OCI-LY1 (cell line): Measurements from ENCODE around the gene KRTAP10-8.

Source experiments
- H2AFZ ChIP-seq: fragments of 200-600 bp; sonication (generic), shearing (Covaris generic); 2 replicates; pipeline ENCODE4 v1.6.0; 2014; ENCODE audit warnings: antibody characterized with exemption, mild to moderate bottlenecking, low read length
- H3F3A ChIP-seq: fragments of 200-600 bp; sonication (generic), shearing (Covaris generic); 2 replicates; pipeline ENCODE4 v1.6.0; 2014; ENCODE audit warnings: mild to moderate bottlenecking, antibody characterized with exemption, low read length, moderate library complexity; ENCODE audit not compliant: insufficient read depth
- H3K27ac ChIP-seq: fragments of 200-600 bp; sonication (generic); 2 replicates; pipeline ENCODE4 v1.5.1; 2014; ENCODE audit warnings: low read length, mixed run types, mild to moderate bottlenecking, low read depth; ENCODE audit not compliant: poor library complexity, severe bottlenecking
- H3K27me3 ChIP-seq: fragments of 200-600 bp; sonication (generic); 2 replicates; pipeline ENCODE4 v1.6.0; 2014; ENCODE audit warnings: antibody characterized with exemption, mild to moderate bottlenecking, low read length, moderate library complexity; ENCODE audit not compliant: insufficient read depth
- H3K36me3 ChIP-seq: fragments of 200-600 bp; sonication (generic); 2 replicates; pipeline ENCODE4 v1.6.1; 2014; ENCODE audit warnings: mild to moderate bottlenecking, antibody characterized with exemption, low read length, moderate library complexity, mixed read lengths; ENCODE audit not compliant: insufficient read depth
- H3K4me1 ChIP-seq: fragments of 200-600 bp; sonication (generic); 2 replicates; pipeline ENCODE4 v1.5.1; 2014; ENCODE audit warnings: mild to moderate bottlenecking, low read length, moderate library complexity; ENCODE audit not compliant: insufficient read depth, severe bottlenecking
- H3K4me2 ChIP-seq: fragments of 200-600 bp; sonication (generic), shearing (Covaris generic); 2 replicates; pipeline ENCODE4 v1.6.1; 2014; ENCODE audit warnings: low read length
- H3K4me3 ChIP-seq: fragments of 200-600 bp; sonication (generic); 2 replicates; pipeline ENCODE4 v1.5.1; 2014; ENCODE audit warnings: low read length, low read depth, mild to moderate bottlenecking, mixed read lengths; ENCODE audit not compliant: poor library complexity, severe bottlenecking
- H3K79me2 ChIP-seq: fragments of 200-600 bp; shearing (Covaris generic); 2 replicates; pipeline ENCODE4 v1.6.1; 2016; ENCODE audit warnings: mixed run types, low read length, mixed read lengths; ENCODE audit not compliant: insufficient read depth
- H3K9ac ChIP-seq: fragments of 200-600 bp; sonication (generic), shearing (Covaris generic); 2 replicates; pipeline ENCODE4 v1.6.1; 2014; ENCODE audit warnings: mild to moderate bottlenecking, low read length, mixed read lengths
- H3K9me2 ChIP-seq: fragments of 200-600 bp; sonication (generic), shearing (Covaris generic); 2 replicates; pipeline ENCODE4 v1.6.1; 2014; ENCODE audit warnings: low read depth, mild to moderate bottlenecking, low read length, mixed read lengths
- H3K9me3 ChIP-seq: fragments of 200-600 bp; shearing (Covaris generic); 2 replicates; pipeline ENCODE4 v1.6.1; 2014; ENCODE audit warnings: low read length, mixed read lengths
- H4K20me1 ChIP-seq: fragments of 200-600 bp; sonication (generic), shearing (Covaris generic); 2 replicates; pipeline ENCODE4 v1.6.0; 2016; ENCODE audit warnings: mild to moderate bottlenecking, low read length; ENCODE audit not compliant: insufficient read depth
- EZH2 ChIP-seq: fragments of 200-600 bp; sonication (generic), shearing (Covaris generic); IDR thresholded peaks from 2 replicates; pipeline ENCODE4 v1.8.0; 2017; ENCODE audit warnings: borderline replicate concordance, mixed run types, mild to moderate bottlenecking, antibody characterized with exemption, low read length, moderate library complexity, mixed read lengths
- TF ChIP-seq, protein P1 (sequence below): fragments of 200-600 bp; sonication (generic), shearing (Covaris generic); IDR thresholded peaks from 2 replicates; pipeline ENCODE4 v1.5.1; 2017; ENCODE audit warnings: mild to moderate bottlenecking, antibody characterized with exemption, low read length, moderate library complexity, mixed read lengths

The KRTAP10-8 gene

DNA sequence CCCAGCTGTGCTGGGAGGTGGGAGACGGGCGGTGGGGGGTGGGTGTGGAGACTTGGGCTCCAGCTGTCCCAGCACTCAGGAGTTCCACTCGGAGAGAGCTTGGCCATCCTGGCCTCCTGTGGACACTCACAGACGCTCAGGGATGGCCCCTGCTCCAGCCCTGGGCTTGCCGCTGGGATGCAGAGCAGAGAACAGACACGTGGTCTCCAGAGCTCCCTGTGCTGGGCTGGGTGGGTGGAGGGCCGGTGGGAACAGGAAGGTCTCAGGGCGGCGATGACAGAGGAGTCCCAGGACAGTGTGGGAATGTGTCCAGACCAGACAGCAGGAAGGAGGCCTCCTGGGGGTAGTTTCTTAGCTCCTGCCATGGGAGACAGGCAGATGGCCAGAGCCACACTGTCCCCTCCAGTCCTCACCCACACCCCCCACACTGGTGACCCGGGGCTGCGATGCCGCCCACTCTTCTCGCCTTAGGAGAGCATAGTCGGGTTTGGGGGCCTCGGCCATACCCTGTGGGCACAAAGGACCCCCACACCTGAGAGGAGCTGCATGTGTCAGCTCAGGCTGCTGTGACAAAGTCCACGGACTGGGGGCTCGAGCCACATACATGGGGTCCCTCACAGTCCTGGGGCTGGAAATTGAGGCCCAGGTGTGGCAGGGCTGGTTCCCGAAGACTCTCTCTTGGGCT, 17.0 kb downstream of the KRTAP10-8 start:
- TF ChIP-seq, protein P1, sequence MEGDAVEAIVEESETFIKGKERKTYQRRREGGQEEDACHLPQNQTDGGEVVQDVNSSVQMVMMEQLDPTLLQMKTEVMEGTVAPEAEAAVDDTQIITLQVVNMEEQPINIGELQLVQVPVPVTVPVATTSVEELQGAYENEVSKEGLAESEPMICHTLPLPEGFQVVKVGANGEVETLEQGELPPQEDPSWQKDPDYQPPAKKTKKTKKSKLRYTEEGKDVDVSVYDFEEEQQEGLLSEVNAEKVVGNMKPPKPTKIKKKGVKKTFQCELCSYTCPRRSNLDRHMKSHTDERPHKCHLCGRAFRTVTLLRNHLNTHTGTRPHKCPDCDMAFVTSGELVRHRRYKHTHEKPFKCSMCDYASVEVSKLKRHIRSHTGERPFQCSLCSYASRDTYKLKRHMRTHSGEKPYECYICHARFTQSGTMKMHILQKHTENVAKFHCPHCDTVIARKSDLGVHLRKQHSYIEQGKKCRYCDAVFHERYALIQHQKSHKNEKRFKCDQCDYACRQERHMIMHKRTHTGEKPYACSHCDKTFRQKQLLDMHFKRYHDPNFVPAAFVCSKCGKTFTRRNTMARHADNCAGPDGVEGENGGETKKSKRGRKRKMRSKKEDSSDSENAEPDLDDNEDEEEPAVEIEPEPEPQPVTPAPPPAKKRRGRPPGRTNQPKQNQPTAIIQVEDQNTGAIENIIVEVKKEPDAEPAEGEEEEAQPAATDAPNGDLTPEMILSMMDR = no peak
- no peak for TF ChIP-seq EZH2
- H3K36me3 ChIP-seq = no peaks in the 10 kb centered on the region
- H2AFZ ChIP-seq = no peak overlapping the region
- no peaks in the 10 kb centered on the region for H3F3A ChIP-seq
- no peak overlapping the region for H3K27ac ChIP-seq
- no peaks in the 10 kb centered on the region for H3K9me2 ChIP-seq
- no peaks in the 10 kb centered on the region for H4K20me1 ChIP-seq
- H3K4me1 ChIP-seq = no peaks in the 10 kb centered on the region
- H3K9ac ChIP-seq = no peak overlapping the region
- no peaks in the 10 kb centered on the region for H3K27me3 ChIP-seq
- H3K9me3 ChIP-seq = peaks cover 9% of the 10 kb centered on the region
- no peak overlapping the region for H3K4me3 ChIP-seq
- H3K79me2 ChIP-seq = no peaks in the 10 kb centered on the region
- no peak overlapping the region for H3K4me2 ChIP-seq

DNA sequence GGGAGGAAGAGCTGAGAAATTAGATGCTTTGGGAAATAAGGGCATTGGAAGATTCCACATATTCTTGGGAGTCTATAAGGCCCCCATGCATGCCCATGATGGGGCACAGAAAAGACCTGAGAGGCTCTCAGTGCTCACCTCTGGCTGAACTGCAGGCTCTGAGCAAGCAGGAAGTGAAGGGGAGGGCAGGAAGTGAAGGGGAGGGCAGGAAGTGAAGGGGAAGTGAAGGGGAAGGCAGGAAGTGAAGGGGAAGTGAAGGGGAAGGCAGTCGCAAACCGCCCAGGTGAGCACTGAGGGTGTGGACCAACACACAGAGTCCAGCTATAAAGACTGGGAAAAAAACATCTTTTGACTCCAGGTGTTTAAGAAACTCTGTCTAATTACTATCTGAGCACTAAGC, 18.6 kb downstream of the KRTAP10-8 start:
- Histone ChIP-seq H2AFZ (no peak overlapping the region), H3K4me1 (no peaks in the 10 kb centered on the region), H3K27ac (no peak overlapping the region), H3K9me2 (no peaks in the 10 kb centered on the region), H3K36me3 (no peaks in the 10 kb centered on the region), H3K79me2 (no peaks in the 10 kb centered on the region), H3K4me2 (no peak overlapping the region), H3K9me3 (0 out of 2 replicates have a peak, but pooled peaks cover 3% of the 10 kb centered on the region), H3F3A (no peaks in the 10 kb centered on the region), H4K20me1 (no peaks in the 10 kb centered on the region), H3K4me3 (no peak overlapping the region), H3K27me3 (no peaks in the 10 kb centered on the region), H3K9ac (no peak overlapping the region)
- TF ChIP-seq EZH2 = no peak
- TF ChIP-seq, protein P1 = no peak

DNA sequence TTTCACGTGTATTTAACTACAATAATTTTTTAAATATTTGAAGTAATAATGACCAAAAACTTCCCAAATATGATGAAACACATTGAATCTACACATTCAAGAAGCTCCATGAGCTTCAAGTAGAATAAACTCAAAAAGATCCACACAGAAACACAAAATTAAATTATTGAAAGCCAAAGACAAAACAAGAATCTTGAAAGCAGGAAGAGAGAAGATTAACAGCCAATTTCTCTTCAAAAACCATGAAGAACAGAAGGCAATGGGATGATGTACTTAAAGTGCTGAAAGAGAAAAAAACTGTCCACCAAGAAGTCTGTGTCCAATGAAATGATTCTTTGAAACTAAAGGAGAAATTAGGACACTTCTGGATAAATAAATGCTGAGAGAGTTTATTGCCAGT, 20.2 kb downstream of the KRTAP10-8 start:
- H3K9me2 ChIP-seq = no peaks in the 10 kb centered on the region
- H3K79me2 ChIP-seq = no peaks in the 10 kb centered on the region
- H2AFZ ChIP-seq = no peak overlapping the region
- no peak overlapping the region for H3K27ac ChIP-seq
- no peaks in the 10 kb centered on the region for H4K20me1 ChIP-seq
- H3K4me1 ChIP-seq = no peaks in the 10 kb centered on the region
- H3K4me3 ChIP-seq = no peak overlapping the region
- H3K9me3 ChIP-seq = 0 out of 2 replicates have a peak, but pooled peaks cover 3% of the 10 kb centered on the region
- no peaks in the 10 kb centered on the region for H3K27me3 ChIP-seq
- H3K36me3 ChIP-seq = no peaks in the 10 kb centered on the region
- no peak overlapping the region for H3K4me2 ChIP-seq
- no peak overlapping the region for H3K9ac ChIP-seq
- TF ChIP-seq, protein P1 = no peak
- no peak for TF ChIP-seq EZH2
- no peaks in the 10 kb centered on the region for H3F3A ChIP-seq
